Measurements from ENCODE around the gene NRG2.

The NRG2 gene

GRCh38 chr5:139869042-139869790, 173.9 kb downstream of the NRG2 start:
- H3K36me3 ChIP-seq (ENCODE audit: insufficient read depth, low read length): no peaks in the 10 kb centered on the region
- no peak overlapping the region for H3K4me3 ChIP-seq
- no peak overlapping the region for H3K27ac ChIP-seq
- no peaks in the 10 kb centered on the region for H3K9me3 ChIP-seq (ENCODE audit: low read depth, low read length)
- no peak for DNase-seq (ENCODE audit: low read depth, low spot score)
- no peak overlapping the region for H3K9ac ChIP-seq (ENCODE audit: insufficient read length)
- TF ChIP-seq FOXP2 (optimal IDR thresholded peaks at IDR 0.05; ENCODE audit: control extremely low read depth, extremely low read length, insufficient read depth) (no peak), POLR2AphosphoS5 (IDR thresholded peaks at IDR 0.05; ENCODE audit: borderline replicate concordance, low read depth, low read length) (no peak), EZH2 (IDR thresholded peaks at IDR 0.05) (no peak)

DNA sequence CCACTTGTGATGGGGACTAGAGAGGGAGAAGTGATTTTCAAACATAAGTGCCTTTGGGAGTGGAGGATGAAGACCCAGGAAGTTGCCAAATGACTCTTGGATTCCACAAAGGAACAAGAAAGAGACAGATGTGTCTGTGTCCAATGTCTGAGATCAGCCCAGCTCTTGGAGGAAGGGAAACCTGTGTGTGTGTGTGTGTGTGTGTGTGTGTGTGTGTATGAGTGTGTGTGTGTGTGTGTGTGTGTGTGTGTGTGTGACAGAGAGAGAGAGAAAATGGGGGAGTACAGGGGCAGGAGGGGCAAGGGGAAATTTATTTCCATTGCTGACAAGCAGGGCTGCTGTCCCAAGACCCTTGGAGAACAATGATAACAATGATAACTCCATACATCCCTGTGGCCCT, 175.5 kb downstream of the NRG2 start:
- no peaks in the 10 kb centered on the region for H3K36me3 ChIP-seq (ENCODE audit: insufficient read depth, low read length)
- H3K9me3 ChIP-seq (ENCODE audit: low read depth, low read length): no peaks in the 10 kb centered on the region
- DNase-seq (ENCODE audit: low read depth, low spot score): no peak
- H3K27ac ChIP-seq: no peak overlapping the region
- no peak overlapping the region for H3K4me3 ChIP-seq
- TF ChIP-seq EZH2 (IDR thresholded peaks at IDR 0.05) (no peak), POLR2AphosphoS5 (IDR thresholded peaks at IDR 0.05; ENCODE audit: borderline replicate concordance, low read depth, low read length) (no peak)
- H3K9ac ChIP-seq (ENCODE audit: insufficient read length): no peak overlapping the region

DNA sequence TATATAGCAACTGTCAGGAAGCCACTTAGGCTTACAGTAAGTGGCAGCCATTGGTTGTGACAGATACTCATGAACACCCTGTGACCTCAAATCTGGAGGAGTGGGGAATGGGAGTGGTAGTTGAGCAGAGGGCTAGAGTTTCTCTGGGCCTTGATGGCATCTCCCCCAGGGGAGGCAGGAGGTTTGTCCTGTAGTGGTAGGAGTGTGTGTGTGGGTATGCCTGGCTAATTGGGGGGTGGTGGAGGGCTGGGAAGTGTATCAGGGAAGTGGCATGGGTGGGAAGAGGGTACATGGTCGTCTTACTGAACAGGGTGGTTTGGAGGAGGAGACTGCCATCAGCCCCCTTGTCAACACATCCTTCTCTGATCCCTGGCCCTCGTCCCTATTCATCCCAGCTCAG, 176.0 kb downstream of the NRG2 start:
- no peaks in the 10 kb centered on the region for H3K36me3 ChIP-seq (ENCODE audit: insufficient read depth, low read length)
- DNase-seq (ENCODE audit: low read depth, low spot score): no peak
- H3K9me3 ChIP-seq (ENCODE audit: low read depth, low read length): no peaks in the 10 kb centered on the region
- H3K4me3 ChIP-seq: no peak overlapping the region
- H3K9ac ChIP-seq (ENCODE audit: insufficient read length): no peak overlapping the region
- no peak overlapping the region for H3K27ac ChIP-seq
- no peak for TF ChIP-seq POLR2AphosphoS5 (IDR thresholded peaks at IDR 0.05; ENCODE audit: borderline replicate concordance, low read depth, low read length)
- no peak for TF ChIP-seq EZH2 (IDR thresholded peaks at IDR 0.05)
- no peak for TF ChIP-seq FOXP2 (optimal IDR thresholded peaks at IDR 0.05; ENCODE audit: control extremely low read depth, extremely low read length, insufficient read depth)

DNA sequence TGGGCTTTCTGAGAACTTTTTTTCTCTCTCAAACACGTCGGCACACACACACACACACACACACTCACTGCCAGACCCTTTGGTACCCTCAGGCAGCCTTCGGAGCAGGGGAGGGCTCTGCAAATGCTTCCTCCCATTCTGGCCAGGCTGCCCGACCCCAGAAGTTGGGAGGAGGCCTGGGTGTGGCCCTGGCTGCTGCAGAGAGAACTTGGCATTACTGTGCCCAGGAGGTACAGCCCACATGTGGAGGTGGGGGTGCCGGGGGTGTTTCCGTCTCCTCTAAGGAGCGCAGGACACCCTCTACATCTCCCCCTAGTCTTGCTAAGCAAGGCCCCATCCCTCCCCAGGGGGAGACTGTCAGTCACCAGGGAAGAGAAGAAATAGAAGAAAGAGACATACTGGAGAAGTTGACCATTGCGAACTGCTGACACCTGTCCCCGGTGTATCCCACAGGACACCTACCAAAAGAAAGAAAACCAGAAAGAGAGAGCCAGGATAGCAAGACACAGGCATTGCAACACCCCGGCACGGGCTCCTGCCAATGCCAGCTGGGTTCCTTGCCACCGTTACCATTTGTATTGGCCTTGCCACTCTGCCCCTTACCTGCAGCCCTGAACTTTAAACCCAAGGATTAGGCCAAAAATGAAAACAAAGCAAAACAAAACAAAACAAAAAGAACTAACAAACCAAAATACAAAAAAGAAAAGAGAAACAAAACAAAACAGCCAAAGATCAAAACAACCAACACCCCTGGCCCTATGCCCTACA, 178.2 kb downstream of the NRG2 start:
- H3K9ac ChIP-seq (ENCODE audit: insufficient read length): no peak overlapping the region
- no peaks in the 10 kb centered on the region for H3K9me3 ChIP-seq (ENCODE audit: low read depth, low read length)
- TF ChIP-seq EZH2 (IDR thresholded peaks at IDR 0.05) (no peak), FOXP2 (optimal IDR thresholded peaks at IDR 0.05; ENCODE audit: control extremely low read depth, extremely low read length, insufficient read depth) (no peak), POLR2AphosphoS5 (IDR thresholded peaks at IDR 0.05; ENCODE audit: borderline replicate concordance, low read depth, low read length) (no peak)
- H3K27ac ChIP-seq: no peak overlapping the region
- DNase-seq (ENCODE audit: low read depth, low spot score): no peak
- no peaks in the 10 kb centered on the region for H3K36me3 ChIP-seq (ENCODE audit: insufficient read depth, low read length)
- no peak overlapping the region for H3K4me3 ChIP-seq

DNA sequence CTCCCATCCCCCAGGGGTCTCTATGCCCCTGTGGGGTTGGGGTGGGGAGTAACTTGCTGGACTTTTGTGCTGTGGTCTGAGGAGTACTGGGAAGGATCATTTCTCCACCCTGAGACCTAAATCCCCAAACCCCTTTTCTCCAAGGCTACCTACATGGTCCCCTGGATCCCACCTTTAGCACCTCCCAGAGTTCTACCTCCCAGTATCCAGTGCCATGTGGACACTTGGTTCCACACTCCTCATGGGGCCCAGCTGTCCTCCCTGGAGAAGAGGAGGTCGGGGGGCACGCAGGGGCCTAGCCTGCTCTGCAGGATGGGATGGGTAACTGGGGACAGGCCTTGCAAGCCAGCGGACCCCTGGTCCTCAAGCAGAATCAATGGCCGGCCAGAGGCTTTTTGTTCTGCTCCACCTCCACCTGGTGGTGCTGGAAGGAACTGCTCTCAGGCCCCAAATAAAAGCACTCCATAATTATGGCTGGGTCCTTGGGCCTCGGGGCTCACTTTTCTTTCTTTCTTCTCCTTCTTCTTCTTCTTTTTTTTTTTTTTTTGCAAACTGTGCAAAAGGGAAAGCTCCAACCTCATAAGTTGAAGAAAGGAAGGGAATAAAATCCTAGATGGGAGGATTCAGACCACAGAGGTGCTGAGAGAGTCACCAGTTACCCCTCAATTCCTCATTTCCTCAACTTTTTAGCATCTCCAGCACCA, 179.1 kb downstream of the NRG2 start:
- no peak for DNase-seq (ENCODE audit: low read depth, low spot score)
- Histone ChIP-seq H3K4me3 (no peak overlapping the region), H3K36me3 (ENCODE audit: insufficient read depth, low read length) (no peaks in the 10 kb centered on the region), H3K9ac (ENCODE audit: insufficient read length) (no peak overlapping the region), H3K9me3 (ENCODE audit: low read depth, low read length) (no peaks in the 10 kb centered on the region), H3K27ac (no peak overlapping the region)
- no peak for TF ChIP-seq POLR2AphosphoS5 (IDR thresholded peaks at IDR 0.05; ENCODE audit: borderline replicate concordance, low read depth, low read length)
- TF ChIP-seq EZH2 (IDR thresholded peaks at IDR 0.05): no peak
- TF ChIP-seq FOXP2 (optimal IDR thresholded peaks at IDR 0.05; ENCODE audit: control extremely low read depth, extremely low read length, insufficient read depth): no peak

- H3K9me3 ChIP-seq (ENCODE audit: low read depth, low read length): no peaks in the 10 kb centered on the region
- no peak for TF ChIP-seq FOXP2 (optimal IDR thresholded peaks at IDR 0.05; ENCODE audit: control extremely low read depth, extremely low read length, insufficient read depth)
- no peak for TF ChIP-seq EZH2 (IDR thresholded peaks at IDR 0.05)
- TF ChIP-seq POLR2AphosphoS5 (IDR thresholded peaks at IDR 0.05; ENCODE audit: borderline replicate concordance, low read depth, low read length): no peak
- no peak overlapping the region for H3K9ac ChIP-seq (ENCODE audit: insufficient read length)
- no peaks in the 10 kb centered on the region for H3K36me3 ChIP-seq (ENCODE audit: insufficient read depth, low read length)
- no peak overlapping the region for H3K27ac ChIP-seq
- H3K4me3 ChIP-seq: no peak overlapping the region
- no peak for DNase-seq (ENCODE audit: low read depth, low spot score)
Observed at GRCh38 chr5:139863361-139863760, 179.7 kb downstream of the NRG2 start.

- TF ChIP-seq POLR2AphosphoS5 (IDR thresholded peaks at IDR 0.05; ENCODE audit: borderline replicate concordance, low read depth, low read length) (no peak), EZH2 (IDR thresholded peaks at IDR 0.05) (no peak)
- Histone ChIP-seq H3K9ac (ENCODE audit: insufficient read length) (no peak overlapping the region), H3K27ac (no peak overlapping the region), H3K36me3 (ENCODE audit: insufficient read depth, low read length) (no peaks in the 10 kb centered on the region), H3K9me3 (ENCODE audit: low read depth, low read length) (no peaks in the 10 kb centered on the region), H3K4me3 (no peak overlapping the region)
- no peak for DNase-seq (ENCODE audit: low read depth, low spot score)
Observed at GRCh38 chr5:139862803-139863202, 180.3 kb downstream of the NRG2 start.

DNA sequence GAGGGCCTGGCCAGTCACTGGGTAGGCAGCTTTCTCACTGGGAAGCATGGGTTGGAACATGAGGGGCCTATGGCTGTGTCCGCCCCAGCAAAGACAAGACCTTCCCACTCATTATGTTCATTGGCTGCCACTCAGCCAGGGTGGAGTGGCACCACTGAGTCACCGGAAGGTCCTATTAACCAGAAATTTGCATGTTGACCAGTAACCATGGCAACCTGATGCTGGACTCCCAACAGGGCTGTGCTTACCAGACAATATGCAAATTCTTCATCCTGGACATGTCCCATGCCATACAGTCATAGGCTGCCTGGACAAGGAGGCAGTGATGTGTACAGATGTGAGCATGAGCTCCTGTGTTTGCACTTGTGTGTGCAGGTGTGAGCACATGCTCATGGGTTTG, 180.8 kb downstream of the NRG2 start:
- H3K36me3 ChIP-seq (ENCODE audit: insufficient read depth, low read length): no peaks in the 10 kb centered on the region
- no peaks in the 10 kb centered on the region for H3K9me3 ChIP-seq (ENCODE audit: low read depth, low read length)
- no peak for DNase-seq (ENCODE audit: low read depth, low spot score)
- H3K27ac ChIP-seq: no peak overlapping the region
- no peak overlapping the region for H3K9ac ChIP-seq (ENCODE audit: insufficient read length)
- TF ChIP-seq EZH2 (IDR thresholded peaks at IDR 0.05) (no peak), POLR2AphosphoS5 (IDR thresholded peaks at IDR 0.05; ENCODE audit: borderline replicate concordance, low read depth, low read length) (no peak), FOXP2 (optimal IDR thresholded peaks at IDR 0.05; ENCODE audit: control extremely low read depth, extremely low read length, insufficient read depth) (no peak)
- H3K4me3 ChIP-seq: no peak overlapping the region

Measured in SK-N-MC (cell line).